Natural killer cell (primary cell): ENCODE measurements around the gene PRDX6. TPM values are rescaled to one million over a fixed set of nuclear protein-coding genes. Genes with fewer than 3 reads are reported as not detected.

Experiments
- ATAC-seq, 3 donors: fragments of 150-1000 bp in 2 of 3; fragments of 200-7000 bp in 1 of 3; cut with Tn5 transposase; 1 replicate in 1 of 3; 2 replicates in 2 of 3; pipeline ENCODE4 v1.10.0; 2021; ENCODE audit warnings: mild to moderate bottlenecking in 2 of 3, moderate library complexity in 2 of 3
- DNase-seq, 2 donors: peaks; one replicate each; pipeline versions ENCODE4 v3.0.0 to v3.0.0-alpha.2; 2013 to 2021; ENCODE audit warnings: mixed read lengths in 1 of 2
- H3K27ac ChIP-seq: one replicate; pipeline ENCODE4 v1.5.1; 2013; ENCODE audit warnings: mild to moderate bottlenecking, low read length
- H3K27me3 ChIP-seq: one replicate; pipeline ENCODE4 v1.6.1; 2013; ENCODE audit warnings: low read length; ENCODE audit not compliant: control insufficient read depth, insufficient read depth
- H3K36me3 ChIP-seq: one replicate; pipeline ENCODE4 v1.6.1; 2013; ENCODE audit warnings: low read length; ENCODE audit not compliant: control insufficient read depth, insufficient read depth
- H3K4me1 ChIP-seq: one replicate; pipeline ENCODE4 v1.6.1; 2013; ENCODE audit warnings: low read length; ENCODE audit not compliant: control insufficient read depth, insufficient read depth
- H3K4me3 ChIP-seq: one replicate; pipeline ENCODE4 v1.5.1; 2013; ENCODE audit warnings: low read length
- H3K9me3 ChIP-seq: one replicate; pipeline ENCODE4 v1.6.1; 2013; ENCODE audit warnings: low read length; ENCODE audit not compliant: control insufficient read depth, insufficient read depth
- H3K27ac Mint-ChIP-seq, 2 donors: one replicate each; pipeline ENCODE4 v1.8.0; 2022; ENCODE audit warnings: mild to moderate bottlenecking in 2 of 2, mixed read lengths in 2 of 2, moderate library complexity in 1 of 2
- H3K27me3 Mint-ChIP-seq, 2 donors: one replicate each; pipeline ENCODE4 v1.8.0; 2022; ENCODE audit warnings: low read depth in 2 of 2, mixed read lengths in 2 of 2
- H3K36me3 Mint-ChIP-seq: one replicate; pipeline ENCODE4 v1.8.0; 2022; ENCODE audit warnings: mixed read lengths
- H3K4me1 Mint-ChIP-seq, 2 donors: one replicate each; pipeline ENCODE4 v1.8.0; 2022; ENCODE audit warnings: mixed read lengths in 2 of 2
- H3K4me3 Mint-ChIP-seq: one replicate; pipeline ENCODE4 v1.8.0; 2022; ENCODE audit warnings: mild to moderate bottlenecking, moderate library complexity, mixed read lengths
- H3K9me3 Mint-ChIP-seq, 2 donors: one replicate each; pipeline ENCODE4 v1.8.0; 2022; ENCODE audit warnings: mixed read lengths in 2 of 2
- CTCF ChIP-seq: fragments of 200-600 bp; IDR thresholded peaks from one replicate; pipeline ENCODE4 v1.8.0; 2022; ENCODE audit warnings: antibody characterized with exemption
- WGBS: methylation state at CpG from one replicate; pipeline ENCODE4 v1.1.7; 2013; ENCODE audit warnings: missing lambda C conversion rate; ENCODE audit not compliant: insufficient coverage; 5-methylcytosine and 5-hydroxymethylcytosine counted together
- intact Hi-C: fragments of 100-400 bp; cut with micrococcal nuclease; formaldehyde crosslinking; loops from one replicate; pipeline ENCODE4 v1.14.2; 2022
- total RNA-seq, 4 donors: library from RNA; stranded (reverse); fragments of 120-200 nt in 1 of 4; gene quantifications; one replicate each; pipeline versions ENCODE4 v1.2.3 to v1.2.4, GENCODE V29; 2013 to 2022

The PRDX6 gene
- total RNA-seq, 3 donors from 2014 or later (not counting 1 experiment from before 2014, with no cell fraction given): 95.2 to 99.9 (median 99.9) TPM

- Histone ChIP-seq H3K36me3 (no peaks in the 10 kb centered on the region), H3K9me3 (no peaks in the 10 kb centered on the region), H3K4me1 (no peaks in the 10 kb centered on the region), H3K27me3 (no peaks in the 10 kb centered on the region), H3K4me3 (no peak overlapping the region), H3K27ac (no peak overlapping the region)
- no peak overlapping the region for H3K27ac Mint-ChIP-seq
- H3K4me3 Mint-ChIP-seq: no peak overlapping the region
- peaks cover 0 to 7% of the 10 kb centered on the region in 2 donors for H3K27me3 Mint-ChIP-seq
- 89% methylated on average over 6 of the region's 8 CpGs for WGBS
- TF ChIP-seq CTCF: no peak
- ATAC-seq (no peak), DNase-seq (no peak)
- no peaks in the 10 kb centered on the region for H3K4me1 Mint-ChIP-seq
- H3K36me3 Mint-ChIP-seq: no peaks in the 10 kb centered on the region
- no peaks in the 10 kb centered on the region for H3K9me3 Mint-ChIP-seq
- intact Hi-C loops: no loop called here
These were observed 18.6 kb downstream of the PRDX6 start for GRCh38 chr1:173495609-173496267.

- Histone ChIP-seq H3K4me3 (no peak overlapping the region), H3K4me1 (no peaks in the 10 kb centered on the region), H3K27ac (no peak overlapping the region), H3K36me3 (no peaks in the 10 kb centered on the region), H3K9me3 (no peaks in the 10 kb centered on the region), H3K27me3 (no peaks in the 10 kb centered on the region)
- DNase-seq (no peak), ATAC-seq (no peak)
- 88% methylated on average over 1 of the region's 2 CpGs for WGBS
- H3K27ac Mint-ChIP-seq: no peak overlapping the region
- H3K27me3 Mint-ChIP-seq: peaks cover 0 to 7% of the 10 kb centered on the region in 2 donors
- no peaks in the 10 kb centered on the region for H3K36me3 Mint-ChIP-seq
- no peaks in the 10 kb centered on the region for H3K9me3 Mint-ChIP-seq
- H3K4me1 Mint-ChIP-seq: no peaks in the 10 kb centered on the region
- H3K4me3 Mint-ChIP-seq: no peak overlapping the region
- TF ChIP-seq CTCF: no peak
- intact Hi-C loops: no loop called here
These were observed 19.7 kb downstream of the PRDX6 start for GRCh38 chr1:173496757-173497320.

- Mint-ChIP-seq H3K4me1 (no peaks in the 10 kb centered on the region), H3K9me3 (no peaks in the 10 kb centered on the region), H3K36me3 (no peaks in the 10 kb centered on the region), H3K4me3 (no peak overlapping the region), H3K27me3 (peaks cover 0 to 7% of the 10 kb centered on the region in 2 donors), H3K27ac (no peak overlapping the region)
- Histone ChIP-seq H3K9me3 (no peaks in the 10 kb centered on the region), H3K27ac (no peak overlapping the region), H3K27me3 (no peaks in the 10 kb centered on the region), H3K36me3 (no peaks in the 10 kb centered on the region), H3K4me1 (no peaks in the 10 kb centered on the region), H3K4me3 (no peak overlapping the region)
- DNase-seq: no peak
- no peak for ATAC-seq
- no peak for TF ChIP-seq CTCF
- 86% methylated on average over 3 of the region's 4 CpGs for WGBS
- intact Hi-C loops: no loop called here
These were observed 22.6 kb downstream of the PRDX6 start for GRCh38 chr1:173499729-173500128.

- Mint-ChIP-seq H3K4me1 (no peaks in the 10 kb centered on the region), H3K36me3 (no peaks in the 10 kb centered on the region), H3K9me3 (no peaks in the 10 kb centered on the region), H3K4me3 (no peak overlapping the region), H3K27ac (no peak overlapping the region), H3K27me3 (peaks cover 0 to under 1% of the 10 kb centered on the region in 2 donors)
- Histone ChIP-seq H3K27me3 (no peaks in the 10 kb centered on the region), H3K27ac (no peak overlapping the region), H3K36me3 (no peaks in the 10 kb centered on the region), H3K9me3 (no peaks in the 10 kb centered on the region), H3K4me1 (no peaks in the 10 kb centered on the region), H3K4me3 (no peak overlapping the region)
- ATAC-seq (no peak), DNase-seq (no peak)
- 100% methylated on average over 1 of the region's 1 CpG for WGBS
- no peak for TF ChIP-seq CTCF
- intact Hi-C loops: no loop called here
These were observed 25.0 kb downstream of the PRDX6 start for GRCh38 chr1:173502104-173502503.
